H9 (cell line): ENCODE results near the gene ROCK2. TPM values are rescaled to one million over a fixed set of nuclear protein-coding genes. Genes with fewer than 3 reads are reported as not detected.

Experiments
- DNase-seq: peaks from one replicate; pipeline ENCODE4 v3.0.0-alpha.2; 2017
- H2AFZ ChIP-seq: one replicate; pipeline ENCODE4 v1.6.1; 2013; ENCODE audit warnings: mild to moderate bottlenecking, low read length, control low read depth, moderate library complexity
- H2AK5ac ChIP-seq: 2 replicates; pipeline ENCODE4 v1.6.1; 2013; ENCODE audit warnings: low read length, control low read depth, mixed read lengths; ENCODE audit not compliant: insufficient read length
- H2BK120ac ChIP-seq: one replicate; pipeline ENCODE4 v1.6.1; 2013; ENCODE audit warnings: low read depth, mild to moderate bottlenecking, low read length, control low read depth, inconsistent platforms; ENCODE audit not compliant: poor library complexity, severe bottlenecking
- H2BK12ac ChIP-seq: 2 replicates; pipeline ENCODE4 v1.6.1; 2013; ENCODE audit warnings: low read length, control low read depth, mixed read lengths, low read depth; ENCODE audit not compliant: insufficient read length
- H2BK15ac ChIP-seq: 2 replicates; pipeline ENCODE4 v1.6.1; 2013; ENCODE audit warnings: low read depth, low read length, control low read depth
- H2BK20ac ChIP-seq: one replicate; pipeline ENCODE4 v1.6.1; 2013; ENCODE audit warnings: low read depth, mild to moderate bottlenecking, low read length, control low read depth, inconsistent platforms; ENCODE audit not compliant: poor library complexity, severe bottlenecking
- H2BK5ac ChIP-seq: 2 replicates; pipeline ENCODE4 v1.6.1; 2013; ENCODE audit warnings: low read length, control low read depth, mixed read lengths; ENCODE audit not compliant: insufficient read length
- H3K14ac ChIP-seq: 2 replicates; pipeline ENCODE4 v1.6.1; 2013; ENCODE audit warnings: low read length, control low read depth; ENCODE audit not compliant: insufficient read depth
- H3K18ac ChIP-seq: 2 replicates; pipeline ENCODE4 v1.6.1; 2013; ENCODE audit warnings: low read depth, mild to moderate bottlenecking, mixed read lengths, low read length, control low read depth; ENCODE audit not compliant: insufficient read length
- H3K23ac ChIP-seq: 2 replicates; pipeline ENCODE4 v1.6.1; 2013; ENCODE audit warnings: low read length, control low read depth, mixed read lengths, low read depth; ENCODE audit not compliant: insufficient read length
- H3K23me2 ChIP-seq: 2 replicates; pipeline ENCODE4 v1.6.1; 2013; ENCODE audit warnings: low read depth, mild to moderate bottlenecking, mixed read lengths, low read length, control low read depth; ENCODE audit not compliant: insufficient read length, poor library complexity, severe bottlenecking
- H3K27ac ChIP-seq: 2 replicates; pipeline ENCODE4 v1.5.1; 2013; ENCODE audit warnings: low read length, control low read depth, mixed read lengths, low read depth; ENCODE audit not compliant: insufficient read length
- H3K27me3 ChIP-seq: 2 replicates; pipeline ENCODE4 v1.6.1; 2013; ENCODE audit warnings: low read length, control low read depth, inconsistent platforms; ENCODE audit not compliant: insufficient read depth
- H3K4ac ChIP-seq: 2 replicates; pipeline ENCODE4 v1.6.1; 2013; ENCODE audit warnings: low read depth, mild to moderate bottlenecking, control low read depth, inconsistent platforms, low read length, moderate library complexity
- H3K4me1 ChIP-seq: 2 replicates; pipeline ENCODE4 v1.6.1; 2013; ENCODE audit warnings: low read length, control low read depth, inconsistent platforms; ENCODE audit not compliant: insufficient read depth
- H3K4me2 ChIP-seq: 2 replicates; pipeline ENCODE4 v1.6.1; 2013; ENCODE audit warnings: low read length, control low read depth, mixed read lengths; ENCODE audit not compliant: insufficient read length, insufficient read depth
- H3K56ac ChIP-seq: 2 replicates; pipeline ENCODE4 v1.6.1; 2013; ENCODE audit warnings: low read depth, mild to moderate bottlenecking, mixed read lengths, low read length, control low read depth; ENCODE audit not compliant: insufficient read length
- H3K79me1 ChIP-seq: 2 replicates; pipeline ENCODE4 v1.6.1; 2013; ENCODE audit warnings: low read depth, mild to moderate bottlenecking, moderate library complexity, low read length, control low read depth, inconsistent platforms; ENCODE audit not compliant: insufficient read depth, poor library complexity, severe bottlenecking
- H3K79me2 ChIP-seq: 2 replicates; pipeline ENCODE4 v1.6.1; 2013; ENCODE audit warnings: low read length, control low read depth, inconsistent platforms; ENCODE audit not compliant: insufficient read depth
- H3K9ac ChIP-seq: 2 replicates; pipeline ENCODE4 v1.6.1; 2013; ENCODE audit warnings: low read length, control low read depth, mixed read lengths; ENCODE audit not compliant: insufficient read length; ENCODE audit errors: extremely low read depth
- H3K9me3 ChIP-seq: one replicate; pipeline ENCODE4 v1.6.1; 2013; ENCODE audit warnings: low read depth, low read length, inconsistent platforms; ENCODE audit not compliant: control insufficient read depth
- H3T11ph ChIP-seq: one replicate; pipeline ENCODE4 v1.6.1; 2013; ENCODE audit warnings: mild to moderate bottlenecking, low read length, control low read depth, inconsistent platforms
- H4K20me1 ChIP-seq: one replicate; pipeline ENCODE4 v1.6.1; 2013; ENCODE audit not compliant: control insufficient read depth, insufficient read length, insufficient read depth
- H4K5ac ChIP-seq: 2 replicates; pipeline ENCODE4 v1.6.1; 2013; ENCODE audit warnings: low read depth, mild to moderate bottlenecking, mixed read lengths, low read length, control low read depth; ENCODE audit not compliant: insufficient read length
- H4K8ac ChIP-seq: replicated peaks from 2 replicates; pipeline ENCODE4 v1.6.1; 2013; ENCODE audit warnings: low read length, control low read depth, mixed read lengths, low read depth; ENCODE audit not compliant: insufficient read length
- H4K91ac ChIP-seq: 2 replicates; pipeline ENCODE4 v1.6.1; 2013; ENCODE audit warnings: low read depth, mild to moderate bottlenecking, moderate library complexity, mixed read lengths, low read length, control low read depth; ENCODE audit not compliant: insufficient read length
- H3K27ac Mint-ChIP-seq, 3 experiments: 2 replicates in 2 of 3; 3 replicates in 1 of 3; pipeline ENCODE4 v1.8.0; 2020 to 2021; ENCODE audit warnings: mixed read lengths in 3 of 3, mild to moderate bottlenecking in 1 of 3, moderate library complexity in 1 of 3
- H3K27me3 Mint-ChIP-seq: 2 replicates; pipeline ENCODE4 v1.8.0; 2021; ENCODE audit warnings: low read depth, mild to moderate bottlenecking, moderate library complexity, mixed read lengths
- H3K36me3 Mint-ChIP-seq, 3 experiments: 2 replicates in 2 of 3; 3 replicates in 1 of 3; pipeline ENCODE4 v1.8.0; 2020 to 2021; ENCODE audit warnings: low read depth in 3 of 3, mixed read lengths in 3 of 3; ENCODE audit not compliant: insufficient read depth in 1 of 3
- H3K4me1 Mint-ChIP-seq, 2 experiments: 2 replicates each; pipeline ENCODE4 v1.8.0; 2020; ENCODE audit warnings: mixed read lengths in 2 of 2
- H3K4me3 Mint-ChIP-seq, 2 experiments: 2 replicates in 1 of 2; 3 replicates in 1 of 2; pipeline ENCODE4 v1.8.0; 2020 to 2021; ENCODE audit warnings: mild to moderate bottlenecking in 2 of 2, mixed read lengths in 2 of 2, moderate library complexity in 1 of 2
- H3K9me3 Mint-ChIP-seq, 2 experiments: 2 replicates in 1 of 2; 3 replicates in 1 of 2; pipeline ENCODE4 v1.8.0; 2020; ENCODE audit warnings: mild to moderate bottlenecking in 2 of 2, mixed read lengths in 2 of 2, moderate library complexity in 1 of 2
- WGBS: extraction: QIAGEN DNeasy Blood & Tissue Kit; methylation state at CpG from one replicate; pipeline ENCODE4 v1.1.7; 2013; ENCODE audit warnings: missing lambda C conversion rate, low lambda C conversion rate, mixed read lengths; ENCODE audit not compliant: insufficient read length; ENCODE audit errors: extremely low coverage; 5-methylcytosine and 5-hydroxymethylcytosine counted together
- total RNA-seq: library from RNA; stranded (reverse); gene quantifications from 2 replicates; pipeline ENCODE4 v1.2.1, GENCODE V29; 2021
- TF ChIP-seq, protein P1 (sequence below): fragments of 200-600 bp; sonication (generic); conservative IDR thresholded peaks from 3 replicates; pipeline ENCODE4 v1.8.0; 2021; ENCODE audit warnings: antibody characterized with exemption, mild to moderate bottlenecking

Gene ROCK2
- total RNA-seq, 1 experiment from 2014 or later: 33.2 TPM

DNA sequence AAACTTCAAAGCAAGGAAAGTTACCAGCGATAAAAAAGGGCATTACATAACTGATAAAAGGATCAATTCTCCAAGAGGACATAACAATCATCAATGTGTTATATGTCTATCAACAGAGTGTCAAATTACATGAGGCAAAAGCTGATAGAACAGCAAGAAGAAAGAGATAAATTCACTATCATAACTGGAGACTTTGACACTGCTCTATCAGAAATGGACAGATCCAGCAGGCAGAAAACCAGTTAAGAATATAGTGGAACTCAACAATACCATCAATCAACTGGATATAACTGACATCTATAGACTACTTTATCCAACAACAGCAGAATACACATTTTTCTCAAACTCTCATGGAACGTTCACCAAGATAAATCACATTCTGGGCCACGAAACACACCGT is 65.0 kb downstream of the ROCK2 start:
- H3K27ac Mint-ChIP-seq: peak overlapping the region in 1 of 3 experiments; percentile 10; a peak in 1 of 7 replicates
- H3K4me3 Mint-ChIP-seq: no peak overlapping the region
- Histone ChIP-seq H3K79me2 (no peaks in the 10 kb centered on the region), H2AFZ (no peak overlapping the region), H3K4me2 (no peak overlapping the region), H3K14ac (no peak overlapping the region), H3K79me1 (no peaks in the 10 kb centered on the region), H4K91ac (no peak overlapping the region), H2AK5ac (no peak overlapping the region), H4K8ac (no peak overlapping the region), H3K23ac (no peak overlapping the region), H2BK20ac (no peak overlapping the region), H3K9ac (no peak overlapping the region), H3K4ac (no peak overlapping the region), H2BK12ac (no peak overlapping the region), H2BK15ac (no peak overlapping the region), H3K27ac (no peak overlapping the region), H4K5ac (no peak overlapping the region), H4K20me1 (no peaks in the 10 kb centered on the region), H2BK120ac (no peak overlapping the region), H3T11ph (no peak overlapping the region), H3K4me1 (no peaks in the 10 kb centered on the region), H2BK5ac (no peak overlapping the region), H3K9me3 (no peaks in the 10 kb centered on the region), H3K18ac (no peak overlapping the region), H3K23me2 (no peaks in the 10 kb centered on the region), H3K56ac (no peak overlapping the region), H3K27me3 (no peaks in the 10 kb centered on the region)
- DNase-seq: no peak
- WGBS: no CpG with 5 or more reads among the region's 4 CpGs
- peaks cover 11 to 12% of the 10 kb centered on the region in 2 experiments; a peak in 3 of 4 replicates for H3K4me1 Mint-ChIP-seq
- no peaks in the 10 kb centered on the region; a peak in 1 of 5 replicates for H3K9me3 Mint-ChIP-seq
- H3K36me3 Mint-ChIP-seq: peaks cover 8 to 24% (median 17%) of the 10 kb centered on the region in 3 experiments
- TF ChIP-seq, protein P1, sequence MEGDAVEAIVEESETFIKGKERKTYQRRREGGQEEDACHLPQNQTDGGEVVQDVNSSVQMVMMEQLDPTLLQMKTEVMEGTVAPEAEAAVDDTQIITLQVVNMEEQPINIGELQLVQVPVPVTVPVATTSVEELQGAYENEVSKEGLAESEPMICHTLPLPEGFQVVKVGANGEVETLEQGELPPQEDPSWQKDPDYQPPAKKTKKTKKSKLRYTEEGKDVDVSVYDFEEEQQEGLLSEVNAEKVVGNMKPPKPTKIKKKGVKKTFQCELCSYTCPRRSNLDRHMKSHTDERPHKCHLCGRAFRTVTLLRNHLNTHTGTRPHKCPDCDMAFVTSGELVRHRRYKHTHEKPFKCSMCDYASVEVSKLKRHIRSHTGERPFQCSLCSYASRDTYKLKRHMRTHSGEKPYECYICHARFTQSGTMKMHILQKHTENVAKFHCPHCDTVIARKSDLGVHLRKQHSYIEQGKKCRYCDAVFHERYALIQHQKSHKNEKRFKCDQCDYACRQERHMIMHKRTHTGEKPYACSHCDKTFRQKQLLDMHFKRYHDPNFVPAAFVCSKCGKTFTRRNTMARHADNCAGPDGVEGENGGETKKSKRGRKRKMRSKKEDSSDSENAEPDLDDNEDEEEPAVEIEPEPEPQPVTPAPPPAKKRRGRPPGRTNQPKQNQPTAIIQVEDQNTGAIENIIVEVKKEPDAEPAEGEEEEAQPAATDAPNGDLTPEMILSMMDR: no peak
- no peaks in the 10 kb centered on the region for H3K27me3 Mint-ChIP-seq
